ENCODE measurements around the gene TBX15.

Gene TBX15

GRCh38 chr1:118926261-118926660, 61.9 kb downstream of the TBX15 start:
- TF ChIP-seq REST (IDR thresholded peaks at IDR 0.05; ENCODE audit: insufficient read depth in 1 of 2, low read depth in 2 of 2, low read length in 2 of 2) (no peak), SIN3A (IDR thresholded peaks at IDR 0.05; ENCODE audit: borderline replicate concordance, insufficient read depth, low read length) (no peak), POLR2AphosphoS5 (IDR thresholded peaks at IDR 0.05; ENCODE audit: low read depth, low read length) (no peak), TAF1 (IDR thresholded peaks at IDR 0.05; ENCODE audit: borderline replicate concordance, insufficient read depth, low read length) (no peak), FOXP2 (optimal IDR thresholded peaks at IDR 0.05; ENCODE audit: borderline replicate concordance, extremely low read depth, extremely low read length, insufficient read depth) (no peak)

- TF ChIP-seq SIN3A (IDR thresholded peaks at IDR 0.05; ENCODE audit: borderline replicate concordance, insufficient read depth, low read length) = no peak
- TF ChIP-seq FOXP2 (optimal IDR thresholded peaks at IDR 0.05; ENCODE audit: borderline replicate concordance, extremely low read depth, extremely low read length, insufficient read depth) = no peak
- TF ChIP-seq TAF1 (IDR thresholded peaks at IDR 0.05; ENCODE audit: borderline replicate concordance, insufficient read depth, low read length) = no peak
- TF ChIP-seq REST (IDR thresholded peaks at IDR 0.05; ENCODE audit: insufficient read depth in 1 of 2, low read depth in 2 of 2, low read length in 2 of 2) = no peak
- no peak for TF ChIP-seq POLR2AphosphoS5 (IDR thresholded peaks at IDR 0.05; ENCODE audit: low read depth, low read length)
Observed at GRCh38 chr1:118925651-118926050, 62.5 kb downstream of the TBX15 start.

GRCh38 chr1:118923319-118923718, 64.8 kb downstream of the TBX15 start:
- TF ChIP-seq REST (IDR thresholded peaks at IDR 0.05; ENCODE audit: insufficient read depth in 1 of 2, low read depth in 2 of 2, low read length in 2 of 2) = no peak
- no peak for TF ChIP-seq SIN3A (IDR thresholded peaks at IDR 0.05; ENCODE audit: borderline replicate concordance, insufficient read depth, low read length)
- no peak for TF ChIP-seq FOXP2 (optimal IDR thresholded peaks at IDR 0.05; ENCODE audit: borderline replicate concordance, extremely low read depth, extremely low read length, insufficient read depth)
- TF ChIP-seq TAF1 (IDR thresholded peaks at IDR 0.05; ENCODE audit: borderline replicate concordance, insufficient read depth, low read length) = no peak
- TF ChIP-seq POLR2AphosphoS5 (IDR thresholded peaks at IDR 0.05; ENCODE audit: low read depth, low read length) = no peak

GRCh38 chr1:118921994-118922393, 66.1 kb downstream of the TBX15 start:
- TF ChIP-seq FOXP2 (optimal IDR thresholded peaks at IDR 0.05; ENCODE audit: borderline replicate concordance, extremely low read depth, extremely low read length, insufficient read depth) (no peak), SIN3A (IDR thresholded peaks at IDR 0.05; ENCODE audit: borderline replicate concordance, insufficient read depth, low read length) (no peak), REST (IDR thresholded peaks at IDR 0.05; ENCODE audit: insufficient read depth in 1 of 2, low read depth in 2 of 2, low read length in 2 of 2) (no peak), POLR2AphosphoS5 (IDR thresholded peaks at IDR 0.05; ENCODE audit: low read depth, low read length) (no peak), TAF1 (IDR thresholded peaks at IDR 0.05; ENCODE audit: borderline replicate concordance, insufficient read depth, low read length) (no peak)

Data from PFSK-1 (cell line).